Activated T-helper 17 cell treated with anti-CD3 and anti-CD28 coated beads, Interleukin-2, amount 50 U/mL, for 72 hours (primary cell): ENCODE data around the gene PDE4C. TPM values are rescaled to one million over a fixed set of nuclear protein-coding genes. Genes with fewer than 3 reads are reported as not detected.
A peak's percentile ranks its signal among the peaks of the same experiment; 100 is the strongest.
"Not testable (repeated sequence)": the region's sequence is repeated elsewhere in the genome, so short reads cannot be mapped to it uniquely, and the experiment has no call there.

Source experiments
- ATAC-seq: fragments of 150-1000 bp; cut with Tn5 transposase; replicated peaks from 2 replicates; pipeline ENCODE4 v1.10.0; 2021; ENCODE audit warnings: mild to moderate bottlenecking, moderate library complexity
- H3K27ac Mint-ChIP-seq: one replicate; pipeline ENCODE4 v1.8.0; 2022; ENCODE audit warnings: mixed read lengths
- H3K27me3 Mint-ChIP-seq: one replicate; pipeline ENCODE4 v1.8.0; 2022; ENCODE audit warnings: mixed read lengths
- H3K36me3 Mint-ChIP-seq: one replicate; pipeline ENCODE4 v1.8.0; 2022; ENCODE audit warnings: low read depth, mild to moderate bottlenecking, mixed read lengths
- H3K4me1 Mint-ChIP-seq: one replicate; pipeline ENCODE4 v1.8.0; 2022; ENCODE audit warnings: mixed read lengths
- H3K4me3 Mint-ChIP-seq: one replicate; pipeline ENCODE4 v1.8.0; 2022; ENCODE audit warnings: mild to moderate bottlenecking, mixed read lengths
- H3K9me3 Mint-ChIP-seq: one replicate; pipeline ENCODE4 v1.8.0; 2022; ENCODE audit warnings: mixed read lengths
- total RNA-seq, 2 donors: library from RNA; stranded (reverse); gene quantifications; one replicate each; pipeline ENCODE4 v1.2.3, GENCODE V29; 2022

PDE4C gene
- total RNA-seq, 2 donors from 2014 or later, result 0.95 to 1.4 TPM

DNA sequence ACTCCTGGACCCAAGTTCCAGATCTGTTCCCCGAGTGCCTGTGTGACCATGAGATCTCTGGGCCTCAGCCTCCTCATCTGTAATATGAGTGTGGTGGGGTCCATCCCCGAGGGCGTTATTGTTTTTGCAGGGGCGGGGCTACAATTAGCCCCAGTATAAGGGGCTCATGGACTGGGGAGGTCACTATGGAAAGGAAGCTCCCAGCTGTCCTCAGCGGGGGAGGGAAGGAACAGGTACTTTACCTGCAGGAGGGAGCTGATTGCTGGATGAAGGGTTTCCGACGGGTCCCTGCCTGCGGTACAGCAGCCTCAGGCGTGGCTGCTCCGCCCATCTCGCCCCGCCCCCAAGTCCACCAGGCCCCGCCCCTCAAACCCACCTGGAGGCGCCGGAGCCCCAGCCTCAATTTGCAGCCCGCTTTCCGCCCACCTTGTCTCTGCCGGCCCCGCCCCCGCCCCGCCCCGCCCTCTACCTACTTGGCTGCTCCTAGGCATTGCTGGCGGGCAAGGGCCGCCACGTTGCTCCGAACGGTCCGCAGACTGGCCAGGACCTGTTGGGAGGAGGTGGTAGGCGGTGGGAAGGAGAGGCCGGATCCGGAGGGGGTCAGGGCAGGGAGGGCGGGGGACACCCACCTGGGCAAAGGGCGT is 5.5 kb downstream of the PDE4C start:
- Mint-ChIP-seq H3K27me3 (peaks cover 20% of the 10 kb centered on the region), H3K9me3 (no peaks in the 10 kb centered on the region), H3K4me1 (peaks cover 10% of the 10 kb centered on the region), H3K4me3 (no peak overlapping the region), H3K27ac (no peak overlapping the region), H3K36me3 (peaks cover 6% of the 10 kb centered on the region)
- no peak for ATAC-seq

DNA sequence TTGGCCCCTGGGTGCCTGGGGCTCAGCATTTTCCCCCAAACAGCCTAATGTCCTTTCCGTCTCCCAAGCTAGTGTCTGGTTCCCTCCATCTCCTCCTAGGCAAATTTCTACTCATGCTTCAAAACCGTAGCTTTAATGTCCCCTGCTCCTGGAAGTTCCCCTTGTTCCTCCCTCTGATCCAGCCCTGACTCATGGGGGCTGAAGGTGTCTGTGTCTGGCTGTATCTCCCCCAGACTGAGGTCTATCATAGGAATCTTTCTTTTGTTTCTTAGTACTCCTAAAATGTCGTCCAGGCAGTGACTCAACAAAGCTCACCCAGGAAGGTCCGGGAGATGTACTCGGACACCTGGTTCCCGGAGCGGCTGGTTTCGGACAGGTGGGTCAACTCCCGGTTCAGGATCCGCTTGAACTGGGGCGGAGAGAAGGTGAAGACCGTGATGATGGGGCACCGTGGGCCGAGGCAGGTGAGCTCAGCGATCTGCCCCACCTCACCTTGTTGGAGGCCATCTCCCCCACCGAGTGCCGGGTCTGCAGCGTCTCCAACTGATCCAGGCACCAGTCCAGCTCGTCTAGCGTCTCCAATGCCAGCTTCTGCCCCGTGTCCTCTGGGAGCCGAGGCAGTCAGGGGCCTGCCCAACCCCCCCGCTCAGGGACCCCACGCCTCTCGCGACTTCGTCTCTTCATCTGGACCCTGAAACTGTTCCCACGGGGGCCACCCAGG is 6.2 kb downstream of the PDE4C start:
- no peaks in the 10 kb centered on the region for H3K9me3 Mint-ChIP-seq
- H3K36me3 Mint-ChIP-seq, result peaks cover 6% of the 10 kb centered on the region
- H3K27me3 Mint-ChIP-seq, result peaks cover 19% of the 10 kb centered on the region
- H3K27ac Mint-ChIP-seq, result no peak overlapping the region
- no peak for ATAC-seq
- no peak overlapping the region for H3K4me3 Mint-ChIP-seq
- peaks cover 13% of the 10 kb centered on the region for H3K4me1 Mint-ChIP-seq

- no peak for ATAC-seq
- no peak overlapping the region for H3K27ac Mint-ChIP-seq
- peaks cover 8% of the 10 kb centered on the region for H3K27me3 Mint-ChIP-seq
- no peak overlapping the region for H3K4me3 Mint-ChIP-seq
- H3K36me3 Mint-ChIP-seq, result no peaks in the 10 kb centered on the region
- H3K4me1 Mint-ChIP-seq, result peaks cover 5% of the 10 kb centered on the region
- H3K9me3 Mint-ChIP-seq, result no peaks in the 10 kb centered on the region
Observed at GRCh38 chr19:18218600-18218999, 7.6 kb downstream of the PDE4C start.

GRCh38 chr19:18218159-18218558 is 8.1 kb downstream of the PDE4C start:
- Mint-ChIP-seq H3K27ac (no peak overlapping the region), H3K9me3 (no peaks in the 10 kb centered on the region), H3K4me3 (no peak overlapping the region), H3K27me3 (peaks cover 6% of the 10 kb centered on the region), H3K4me1 (peaks cover 5% of the 10 kb centered on the region), H3K36me3 (no peaks in the 10 kb centered on the region)
- ATAC-seq, result no peak

DNA sequence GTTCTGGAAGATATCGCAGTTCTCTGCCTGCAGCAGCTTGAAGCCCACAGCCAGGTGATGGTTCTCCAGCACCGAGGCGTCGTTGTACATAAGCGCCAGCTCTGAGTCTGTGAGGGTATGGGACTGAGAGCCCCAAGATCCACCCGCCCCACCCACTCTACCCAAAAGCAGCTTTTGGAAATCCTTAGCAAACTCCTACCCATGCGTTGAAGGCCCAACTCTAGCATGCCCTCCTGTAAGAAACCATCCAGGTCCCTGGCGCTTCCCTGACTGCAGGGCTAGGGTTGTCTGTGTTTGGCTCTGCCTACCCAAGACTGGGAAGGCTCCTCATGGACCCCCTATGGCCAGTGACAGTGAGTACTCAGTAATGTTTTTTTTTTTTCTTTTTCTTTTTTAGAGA is 9.4 kb downstream of the PDE4C start:
- H3K36me3 Mint-ChIP-seq, result no peaks in the 10 kb centered on the region
- no peak overlapping the region for H3K27ac Mint-ChIP-seq
- no peaks in the 10 kb centered on the region for H3K9me3 Mint-ChIP-seq
- H3K27me3 Mint-ChIP-seq, result peaks cover 6% of the 10 kb centered on the region
- peaks cover 5% of the 10 kb centered on the region for H3K4me1 Mint-ChIP-seq
- no peak overlapping the region for H3K4me3 Mint-ChIP-seq
- ATAC-seq, result no peak

- Mint-ChIP-seq H3K4me1 (peaks cover 5% of the 10 kb centered on the region), H3K9me3 (no peaks in the 10 kb centered on the region), H3K36me3 (no peaks in the 10 kb centered on the region), H3K4me3 (no peak overlapping the region), H3K27ac (no peak overlapping the region), H3K27me3 (peaks cover 4% of the 10 kb centered on the region)
- peak; percentile 66 for ATAC-seq
Observed at GRCh38 chr19:18214779-18215433, 11.3 kb downstream of the PDE4C start.

DNA sequence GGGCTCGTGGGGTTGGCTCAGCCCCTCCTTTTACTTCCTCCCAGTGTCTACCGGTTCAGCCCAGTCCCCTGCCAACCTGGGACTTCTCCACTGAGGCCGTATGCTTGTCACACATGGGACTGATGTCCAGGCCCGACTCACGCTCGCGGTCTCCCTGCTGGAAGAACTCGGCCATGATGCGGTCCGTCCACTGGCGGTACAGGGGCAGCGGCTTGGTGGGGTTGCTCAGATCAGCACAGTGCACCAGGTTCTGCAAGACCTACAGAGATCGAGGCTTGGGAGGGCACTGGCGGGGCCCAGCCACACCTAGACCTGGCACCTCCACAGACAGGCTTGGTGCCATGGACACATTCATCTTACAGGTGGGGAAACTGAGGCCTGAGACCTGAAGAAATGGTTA is 14.6 kb downstream of the PDE4C start:
- no peak for ATAC-seq
- Mint-ChIP-seq H3K4me3 (no peak overlapping the region), H3K4me1 (peaks cover 5% of the 10 kb centered on the region), H3K27me3 (peaks cover 8% of the 10 kb centered on the region), H3K9me3 (no peaks in the 10 kb centered on the region), H3K36me3 (no peaks in the 10 kb centered on the region), H3K27ac (no peak overlapping the region)

DNA sequence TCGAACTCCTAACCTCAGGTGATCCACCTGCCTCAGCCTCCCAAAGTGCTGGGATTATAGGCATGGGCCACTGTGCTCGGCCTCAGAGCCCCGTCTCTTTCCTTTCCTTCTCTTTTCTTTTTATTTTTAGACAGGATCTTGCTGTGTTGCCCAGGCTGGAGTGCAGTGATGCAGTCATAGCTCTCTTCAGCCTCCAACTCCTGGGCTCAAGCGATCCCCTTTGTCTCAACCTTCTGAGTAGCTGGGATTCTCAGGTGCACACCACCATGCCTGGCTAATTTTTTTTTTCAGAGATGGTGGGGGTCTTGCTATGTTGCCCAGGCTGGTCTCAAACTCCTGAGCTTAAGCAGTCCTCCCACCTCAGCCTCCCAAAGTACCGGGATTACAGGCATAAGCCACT is 16.3 kb downstream of the PDE4C start:
- not testable (repeated sequence) for H3K9me3 Mint-ChIP-seq, H3K4me1 Mint-ChIP-seq, H3K4me3 Mint-ChIP-seq, H3K27me3 Mint-ChIP-seq, ATAC-seq, H3K36me3 Mint-ChIP-seq, H3K27ac Mint-ChIP-seq

DNA sequence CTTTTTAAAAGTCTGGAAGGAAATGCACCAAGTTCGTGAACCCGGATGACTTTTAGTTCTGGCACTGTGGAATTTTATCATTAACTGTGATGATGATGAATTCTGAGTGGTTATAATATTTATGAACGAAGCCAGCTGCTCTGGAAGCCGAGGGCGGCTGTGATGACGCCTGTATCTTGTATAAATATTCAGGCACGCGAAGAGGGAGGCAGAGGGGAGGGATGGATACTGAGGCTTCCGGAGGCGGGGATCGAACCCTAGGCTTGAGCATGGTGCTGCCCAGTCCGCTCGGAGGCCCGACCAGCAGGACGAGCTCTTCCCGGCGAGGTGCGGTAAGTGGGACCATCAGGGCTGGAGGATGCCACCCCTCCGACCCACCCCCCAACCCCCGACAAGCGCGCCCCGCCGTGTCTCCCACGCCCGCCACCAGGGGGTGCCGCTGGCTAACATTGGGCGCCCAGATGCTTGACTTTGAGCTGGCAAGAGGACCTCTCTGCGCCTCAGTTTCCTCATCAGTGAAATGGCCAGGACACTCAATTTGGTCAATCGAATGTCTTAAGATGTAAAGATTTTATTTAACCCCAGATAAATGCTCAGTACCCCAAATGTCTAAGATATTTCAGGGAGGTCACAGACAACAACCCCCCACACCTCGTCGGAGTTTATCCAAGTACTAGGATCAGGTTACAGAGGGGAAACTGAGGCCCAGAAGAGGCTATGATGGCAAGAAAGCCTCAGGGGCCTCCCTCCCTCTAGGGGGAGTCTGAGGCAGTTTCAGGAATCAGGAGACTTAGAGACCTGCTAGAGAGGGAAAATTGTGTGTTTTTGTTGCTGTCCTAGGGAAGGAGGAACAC is 17.9 kb downstream of the PDE4C start:
- Mint-ChIP-seq H3K9me3 (no peaks in the 10 kb centered on the region), H3K36me3 (peaks cover 9% of the 10 kb centered on the region), H3K4me3 (no peak overlapping the region), H3K27me3 (peaks cover 8% of the 10 kb centered on the region), H3K4me1 (no peaks in the 10 kb centered on the region), H3K27ac (no peak overlapping the region)
- no peak for ATAC-seq

- peaks cover 5% of the 10 kb centered on the region for H3K27me3 Mint-ChIP-seq
- no peaks in the 10 kb centered on the region for H3K4me1 Mint-ChIP-seq
- no peaks in the 10 kb centered on the region for H3K9me3 Mint-ChIP-seq
- H3K27ac Mint-ChIP-seq, result no peak overlapping the region
- H3K36me3 Mint-ChIP-seq, result peaks cover 25% of the 10 kb centered on the region
- no peak for ATAC-seq
- peak overlapping the region; percentile 94 for H3K4me3 Mint-ChIP-seq
Observed at GRCh38 chr19:18206018-18206417, 20.2 kb downstream of the PDE4C start.

DNA sequence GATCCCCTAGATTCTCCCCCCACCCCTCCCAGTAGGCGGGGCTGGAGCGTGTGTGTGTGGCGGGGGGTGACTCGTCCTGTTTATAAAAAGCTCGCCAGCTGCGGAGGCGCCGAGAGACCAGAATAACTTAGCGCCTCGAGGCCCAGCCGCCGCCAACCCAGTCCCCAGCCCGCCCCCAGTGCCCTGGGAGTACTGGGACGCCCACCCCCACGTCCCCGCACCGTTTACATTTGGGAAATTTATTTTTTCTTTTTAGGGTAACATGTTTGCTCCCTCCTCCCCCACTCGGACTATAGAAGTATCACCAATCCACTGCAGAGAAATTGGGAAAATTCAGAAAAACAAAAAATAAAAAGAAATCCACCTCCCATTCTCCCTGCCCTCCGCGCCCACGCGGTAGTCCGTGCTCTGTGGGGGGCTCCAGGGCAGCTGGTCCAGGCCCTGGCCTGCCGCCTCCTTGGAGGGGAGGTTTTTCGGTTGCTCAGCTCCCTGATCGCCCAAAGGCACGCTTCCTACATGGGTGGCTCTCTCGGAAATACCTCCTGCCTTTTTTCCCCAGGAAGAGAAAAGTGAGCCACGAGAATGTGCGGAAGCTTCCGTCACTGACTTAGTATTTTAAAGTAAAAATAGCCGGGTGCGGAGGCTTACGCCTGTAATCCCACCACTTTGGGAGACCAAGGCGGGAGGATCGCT is 20.9 kb downstream of the PDE4C start:
- no peaks in the 10 kb centered on the region for H3K9me3 Mint-ChIP-seq
- peaks cover 5% of the 10 kb centered on the region for H3K27me3 Mint-ChIP-seq
- no peak for ATAC-seq
- peaks cover 27% of the 10 kb centered on the region for H3K36me3 Mint-ChIP-seq
- peak overlapping the region; percentile 97 for H3K27ac Mint-ChIP-seq
- H3K4me1 Mint-ChIP-seq, result no peaks in the 10 kb centered on the region
- peak overlapping the region; percentile 94 for H3K4me3 Mint-ChIP-seq

- H3K36me3 Mint-ChIP-seq, result peaks cover 35% of the 10 kb centered on the region
- peak overlapping the region; percentile 94 for H3K4me3 Mint-ChIP-seq
- H3K27ac Mint-ChIP-seq, result peak overlapping the region; percentile 97
- peaks cover 5% of the 10 kb centered on the region for H3K27me3 Mint-ChIP-seq
- no peaks in the 10 kb centered on the region for H3K4me1 Mint-ChIP-seq
- no peaks in the 10 kb centered on the region for H3K9me3 Mint-ChIP-seq
- ATAC-seq, result peak; percentile 17
Observed at GRCh38 chr19:18204394-18205199, 21.6 kb downstream of the PDE4C start.

DNA sequence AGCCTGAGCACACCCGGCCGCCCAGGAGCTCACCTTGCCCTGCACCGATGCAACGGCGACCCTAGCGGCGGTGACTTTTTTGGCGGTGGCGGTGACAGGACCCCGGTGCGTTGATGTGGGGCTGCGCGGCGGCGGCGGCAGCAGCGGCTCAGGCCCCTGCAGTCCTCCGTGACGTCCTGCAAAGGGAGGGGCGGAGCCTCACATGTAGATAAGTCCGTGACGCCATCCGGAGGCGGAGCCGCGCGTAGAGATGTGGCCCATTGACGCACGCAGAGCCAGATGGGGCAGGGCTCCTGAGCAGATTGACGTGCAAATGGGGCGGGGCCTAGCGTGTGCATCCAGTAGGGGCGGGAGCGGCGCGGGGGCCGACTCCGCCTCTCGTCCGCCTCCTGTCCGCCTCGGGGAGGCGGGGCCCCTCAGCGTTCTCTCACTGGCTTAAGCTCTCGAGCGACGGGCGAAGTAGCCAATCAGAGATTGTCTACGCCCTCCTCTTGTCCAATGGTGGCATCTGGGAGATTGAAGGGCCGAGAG is 22.3 kb downstream of the PDE4C start, which contains the start of gene RAB3A:
Gene RAB3A (minus strand): TSS at position 180 of the 531 bp plus-strand sequence. CDS start 1,302 bp downstream, outside the sequence.
- peaks cover 5% of the 10 kb centered on the region for H3K27me3 Mint-ChIP-seq
- H3K4me1 Mint-ChIP-seq, result no peaks in the 10 kb centered on the region
- H3K36me3 Mint-ChIP-seq, result peaks cover 41% of the 10 kb centered on the region
- no peaks in the 10 kb centered on the region for H3K9me3 Mint-ChIP-seq
- H3K4me3 Mint-ChIP-seq, result peak within 1 kb of the TSS; percentile 94
- peak; percentile 92 for ATAC-seq
- peak within 1 kb of the TSS; percentile 97 for H3K27ac Mint-ChIP-seq
